HFFc6 (cell line): ENCODE measurements around the gene PLEKHH1. TPM values are rescaled to one million over a fixed set of nuclear protein-coding genes. Genes with fewer than 3 reads are reported as not detected.

Experiments used
- DNase-seq: peaks from one replicate; pipeline ENCODE4 v3.0.0-alpha.2; 2018
- H3K27ac Mint-ChIP-seq: 2 replicates; pipeline ENCODE4 v1.8.0; 2020; ENCODE audit warnings: mild to moderate bottlenecking, mixed read lengths
- H3K27me3 Mint-ChIP-seq: 2 replicates; pipeline ENCODE4 v1.8.0; 2021; ENCODE audit warnings: mild to moderate bottlenecking, moderate library complexity, mixed read lengths; ENCODE audit not compliant: insufficient read depth
- H3K36me3 Mint-ChIP-seq: 2 replicates; pipeline ENCODE4 v1.8.0; 2021; ENCODE audit warnings: low read depth, mixed read lengths
- H3K4me1 Mint-ChIP-seq: 2 replicates; pipeline ENCODE4 v1.8.0; 2020; ENCODE audit warnings: low read depth, mixed read lengths
- H3K4me3 Mint-ChIP-seq: 2 replicates; pipeline ENCODE4 v1.8.0; 2020; ENCODE audit warnings: mild to moderate bottlenecking, moderate library complexity, mixed read lengths
- H3K9me3 Mint-ChIP-seq: 2 replicates; pipeline ENCODE4 v1.8.0; 2020; ENCODE audit warnings: mild to moderate bottlenecking, mixed read lengths
- CTCF ChIP-seq: fragments of 200-600 bp; sonication (generic); IDR thresholded peaks from 2 replicates; pipeline ENCODE4 v1.5.0; 2021; ENCODE audit warnings: antibody characterized with exemption, mild to moderate bottlenecking
- total RNA-seq, 6 experiments: library from RNA; stranded (reverse); fragmentation: NEBNext Ultra II Directional; extraction: Animal tissue kit (Norgen Biotek cat#: 25700); gene quantifications; 2 replicates in 1 of 6; 3 replicates in 5 of 6; pipeline ENCODE4 v1.2.3, GENCODE V29; 2021

Gene PLEKHH1
- total RNA-seq, 6 experiments from 2014 or later = 0.10 to 0.28 (median 0.19) TPM

GRCh38 chr14:67522270-67522669 lies 10.8 kb upstream of the PLEKHH1 start:
- TF ChIP-seq CTCF = no peak
- H3K36me3 Mint-ChIP-seq = no peaks in the 10 kb centered on the region
- H3K27me3 Mint-ChIP-seq = peaks cover 55% of the 10 kb centered on the region
- H3K27ac Mint-ChIP-seq = no peak overlapping the region
- H3K9me3 Mint-ChIP-seq = no peaks in the 10 kb centered on the region
- H3K4me1 Mint-ChIP-seq = no peaks in the 10 kb centered on the region
- DNase-seq = no peak
- H3K4me3 Mint-ChIP-seq = no peak overlapping the region

- TF ChIP-seq CTCF = no peak
- Mint-ChIP-seq H3K36me3 (no peaks in the 10 kb centered on the region), H3K4me1 (no peaks in the 10 kb centered on the region), H3K27ac (no peak overlapping the region), H3K4me3 (no peak overlapping the region), H3K9me3 (no peaks in the 10 kb centered on the region), H3K27me3 (peaks cover 62% of the 10 kb centered on the region)
- no peak for DNase-seq
Measured at GRCh38 chr14:67523764-67524633, 9.1 kb upstream of the PLEKHH1 start.

- no peaks in the 10 kb centered on the region for H3K9me3 Mint-ChIP-seq
- TF ChIP-seq CTCF = no peak
- no peaks in the 10 kb centered on the region for H3K36me3 Mint-ChIP-seq
- no peak overlapping the region for H3K27ac Mint-ChIP-seq
- H3K4me1 Mint-ChIP-seq = no peaks in the 10 kb centered on the region
- no peak overlapping the region for H3K4me3 Mint-ChIP-seq
- DNase-seq = no peak
- peaks cover 62% of the 10 kb centered on the region for H3K27me3 Mint-ChIP-seq
Measured at GRCh38 chr14:67524634-67524963, 8.5 kb upstream of the PLEKHH1 start.

GRCh38 chr14:67525389-67525788 lies 7.7 kb upstream of the PLEKHH1 start:
- Mint-ChIP-seq H3K36me3 (no peaks in the 10 kb centered on the region), H3K4me1 (no peaks in the 10 kb centered on the region), H3K27ac (no peak overlapping the region), H3K4me3 (no peak overlapping the region), H3K9me3 (no peaks in the 10 kb centered on the region), H3K27me3 (peaks cover 56% of the 10 kb centered on the region)
- no peak for DNase-seq
- TF ChIP-seq CTCF = no peak

- H3K4me1 Mint-ChIP-seq = no peaks in the 10 kb centered on the region
- H3K27ac Mint-ChIP-seq = no peak overlapping the region
- no peaks in the 10 kb centered on the region for H3K36me3 Mint-ChIP-seq
- H3K4me3 Mint-ChIP-seq = no peak overlapping the region
- no peak for TF ChIP-seq CTCF
- no peak for DNase-seq
- no peaks in the 10 kb centered on the region for H3K9me3 Mint-ChIP-seq
- H3K27me3 Mint-ChIP-seq = peaks cover 55% of the 10 kb centered on the region
Measured at GRCh38 chr14:67526181-67526580, 6.9 kb upstream of the PLEKHH1 start.
